Measurements from ENCODE around the gene TTC5.
A peak's percentile ranks its signal among the peaks of the same experiment; 100 is the strongest.
"Not testable (repeated sequence)": the region's sequence is repeated elsewhere in the genome, so short reads cannot be mapped to it uniquely, and the experiment has no call there.

Gene TTC5

DNA sequence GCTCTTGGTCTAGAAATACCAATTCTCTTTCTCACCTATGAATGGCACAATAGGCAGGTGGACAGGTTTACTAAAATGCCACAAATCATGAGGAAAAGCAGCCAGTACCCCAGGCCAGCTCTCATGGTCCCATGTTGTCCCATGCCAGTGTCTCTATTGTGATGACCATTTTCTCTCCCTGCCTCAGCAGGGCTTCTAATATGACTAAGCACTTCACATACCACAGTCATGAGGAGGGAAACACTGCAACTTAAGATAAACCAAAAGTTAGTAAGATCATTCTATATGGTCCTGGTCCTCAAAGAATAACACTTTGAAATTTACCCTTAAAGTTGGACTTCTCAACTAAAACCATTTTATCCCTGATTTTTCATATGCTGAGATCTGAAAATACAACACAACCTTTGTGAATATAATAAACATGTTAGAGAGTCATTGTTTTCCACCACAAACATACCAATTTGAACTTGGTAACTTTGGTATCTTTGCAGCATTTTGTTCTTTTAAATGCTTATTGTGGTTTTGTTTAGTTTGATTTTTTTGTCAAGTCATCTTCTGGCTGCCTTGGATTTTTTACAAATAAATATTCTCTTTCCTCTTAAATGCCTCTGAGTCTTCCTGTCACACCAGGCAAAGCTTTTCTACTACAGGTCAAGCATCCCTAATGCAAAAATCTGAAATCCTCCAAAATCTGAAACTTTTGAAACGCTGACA, 3.6 kb downstream of the TTC5 start:
- no peak for DNase-seq

DNA sequence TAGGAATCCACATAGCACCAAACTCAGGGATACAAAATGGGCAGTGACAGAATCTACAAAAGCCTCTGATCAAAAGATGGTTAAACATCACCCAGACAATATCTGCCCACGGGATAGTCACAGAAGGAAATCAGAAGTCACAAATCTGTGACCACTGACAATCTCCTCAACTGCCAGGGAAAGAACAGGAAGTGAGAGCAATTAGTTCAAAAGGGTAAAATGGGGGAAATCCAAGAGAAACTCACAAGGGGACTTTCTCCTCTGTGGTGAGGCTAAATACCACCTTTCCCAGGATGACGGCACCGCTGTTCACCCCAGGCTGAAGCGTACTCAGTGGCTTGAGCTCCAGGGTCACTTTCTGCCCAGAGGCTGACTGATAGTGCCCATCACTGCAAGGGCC, 10.7 kb downstream of the TTC5 start:
- DNase-seq, result no peak

DNA sequence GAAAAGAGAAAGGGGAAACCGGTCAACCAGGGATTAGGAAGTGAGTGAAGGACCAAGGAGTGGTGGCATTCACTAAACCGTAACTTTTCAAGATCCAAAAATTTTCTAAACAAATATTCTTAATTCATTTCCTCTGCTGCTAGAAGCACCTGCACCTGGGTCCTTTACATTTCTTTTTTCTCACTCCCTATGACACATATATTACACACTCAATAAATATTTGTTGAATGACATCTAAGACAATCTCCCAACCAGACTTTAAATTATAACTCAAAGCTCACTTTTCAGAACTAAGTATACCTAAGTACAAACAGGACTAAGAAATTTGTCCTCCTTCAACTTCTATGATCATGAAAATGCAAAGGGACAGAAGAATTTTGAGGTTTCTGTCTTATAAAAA, 11.1 kb downstream of the TTC5 start:
- DNase-seq, result no peak

DNA sequence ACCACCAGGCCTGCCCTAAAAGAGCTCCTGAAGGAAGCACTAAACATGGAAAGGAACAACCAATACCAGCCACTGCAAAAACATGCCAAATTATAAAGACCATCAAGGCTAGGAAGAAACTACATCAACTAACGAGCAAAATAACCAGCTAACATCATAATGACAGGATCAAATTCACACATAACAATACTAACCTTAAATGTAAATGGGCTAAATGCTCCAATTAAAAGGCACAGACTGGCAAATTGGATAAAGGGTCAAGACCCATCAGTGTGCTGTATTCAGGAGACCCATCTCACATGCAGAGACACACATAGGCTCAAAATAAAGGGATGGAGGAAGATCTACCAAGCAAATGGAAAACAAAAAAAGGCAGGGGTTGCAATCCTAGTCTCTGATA, 23.8 kb downstream of the TTC5 start:
- not testable (repeated sequence) for DNase-seq

DNA sequence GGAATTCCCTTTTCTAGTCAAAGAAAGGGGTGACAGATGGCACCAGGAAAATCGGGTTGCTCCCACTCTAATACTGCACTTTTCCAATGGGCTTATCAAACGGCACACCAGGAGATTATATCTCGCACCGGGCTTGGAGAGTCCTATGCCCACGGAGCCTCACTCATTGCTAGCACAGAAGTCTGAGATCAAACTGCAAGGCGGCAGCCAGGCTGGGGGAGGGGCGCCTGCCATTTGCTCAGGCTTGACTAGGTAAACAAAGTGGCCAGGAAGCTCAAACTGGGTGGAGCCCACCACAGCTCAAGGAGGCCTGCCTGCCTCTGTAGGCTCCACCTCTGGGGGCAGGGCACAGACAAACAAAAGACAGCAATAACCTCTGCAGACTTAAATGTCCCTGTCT, 25.5 kb downstream of the TTC5 start:
- not testable (repeated sequence) for DNase-seq

DNA sequence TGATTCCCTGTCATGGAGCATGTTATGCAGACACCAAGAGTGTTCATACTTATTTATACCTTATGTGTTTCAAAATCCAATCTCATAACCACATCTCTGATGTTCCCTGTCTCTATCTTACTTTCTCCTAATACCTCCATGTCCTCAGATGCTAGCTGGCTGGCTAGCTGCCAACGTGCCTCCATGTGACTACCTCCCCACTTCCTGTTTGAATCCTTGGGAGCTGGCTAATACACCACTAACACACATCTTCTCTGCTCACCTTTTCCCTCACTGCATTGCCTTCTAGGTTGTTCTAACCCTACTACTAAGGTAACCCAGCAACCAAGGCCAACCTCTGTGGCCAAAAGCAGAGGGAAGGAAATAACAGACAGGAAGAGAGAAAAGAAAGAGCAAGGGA, 27.3 kb downstream of the TTC5 start:
- DNase-seq, result peak; percentile 14

DNA sequence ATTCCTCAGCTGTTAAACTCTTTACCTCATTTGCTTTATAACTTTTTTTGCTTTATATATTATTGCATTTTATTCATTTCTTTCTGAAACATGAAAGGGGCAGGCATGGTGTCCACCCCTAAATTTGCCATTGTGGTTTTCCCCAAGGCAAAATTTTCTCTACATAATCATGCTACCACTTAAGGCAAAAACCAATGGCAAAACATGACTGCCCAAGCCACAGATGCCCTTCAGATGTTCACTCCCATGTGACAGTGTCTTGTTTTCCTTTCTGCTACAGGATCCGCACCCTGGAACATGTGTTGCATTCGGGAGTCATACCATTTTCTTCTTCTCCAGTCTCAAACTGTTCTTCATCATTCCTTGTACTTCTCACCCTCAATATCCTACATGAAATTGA, 28.3 kb downstream of the TTC5 start:
- DNase-seq, result no peak

DNA sequence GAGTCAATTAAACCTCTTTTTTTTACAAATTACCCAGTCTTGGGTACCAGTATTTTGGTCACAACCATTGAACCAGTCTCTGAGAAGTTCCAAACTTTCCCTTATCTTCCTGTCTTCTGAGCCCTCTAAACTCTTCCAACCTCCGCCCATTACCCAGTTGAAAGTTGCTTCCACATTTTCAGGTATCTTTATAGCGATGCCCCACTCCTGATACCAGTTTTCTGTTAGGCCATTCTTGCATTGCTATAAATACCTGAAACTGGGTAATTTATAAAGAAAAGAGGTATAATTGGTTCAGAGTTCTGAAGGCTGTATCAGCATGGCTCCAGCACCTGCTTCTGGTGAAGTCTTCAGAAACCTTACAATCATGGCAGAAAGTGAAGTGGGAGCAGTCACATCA, 31.7 kb downstream of the TTC5 start:
- no peak for DNase-seq

DNA sequence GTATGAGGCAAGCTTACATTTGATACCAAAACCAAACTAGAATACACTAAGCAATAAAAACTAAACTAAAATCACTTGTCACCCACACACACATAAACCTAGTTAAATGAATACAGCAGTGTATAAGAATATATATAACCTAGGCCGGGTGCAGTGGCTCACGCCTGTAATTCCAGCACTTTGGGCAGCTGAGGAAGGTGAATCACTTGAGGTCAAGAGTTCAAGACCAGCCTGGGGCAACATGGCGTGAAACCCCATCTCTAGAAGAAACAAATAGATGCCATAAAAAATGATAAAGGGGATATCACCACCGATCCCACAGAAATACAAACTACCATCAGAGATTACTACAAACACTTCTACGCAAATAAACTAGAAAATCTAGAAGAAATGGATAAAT, 41.4 kb downstream of the TTC5 start:
- DNase-seq, result not testable (repeated sequence)

DNA sequence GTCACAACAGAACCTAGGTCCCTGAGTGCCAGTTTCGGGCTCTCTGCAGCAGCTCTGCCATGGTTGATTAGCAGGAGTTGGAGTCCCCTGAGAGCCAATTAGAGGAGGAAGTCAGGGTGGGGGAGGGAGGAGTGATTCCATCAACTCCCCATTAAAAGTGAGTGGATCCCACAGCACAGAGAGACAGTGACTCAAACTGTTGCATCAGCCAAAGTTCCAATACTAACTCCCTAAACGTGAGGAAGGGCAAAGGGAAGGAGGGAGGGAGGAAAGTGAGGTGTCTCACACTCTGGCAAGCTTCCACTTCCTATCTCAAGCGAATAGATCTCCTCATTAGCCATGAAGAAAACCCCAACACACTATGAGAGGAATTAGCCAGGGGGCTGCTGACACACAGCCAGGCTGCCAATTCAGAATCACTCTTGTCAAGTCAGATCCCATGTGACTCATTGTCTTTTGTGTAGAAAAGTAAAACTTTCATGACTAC, 43.1 kb downstream of the TTC5 start:
- no peak for DNase-seq

DNA sequence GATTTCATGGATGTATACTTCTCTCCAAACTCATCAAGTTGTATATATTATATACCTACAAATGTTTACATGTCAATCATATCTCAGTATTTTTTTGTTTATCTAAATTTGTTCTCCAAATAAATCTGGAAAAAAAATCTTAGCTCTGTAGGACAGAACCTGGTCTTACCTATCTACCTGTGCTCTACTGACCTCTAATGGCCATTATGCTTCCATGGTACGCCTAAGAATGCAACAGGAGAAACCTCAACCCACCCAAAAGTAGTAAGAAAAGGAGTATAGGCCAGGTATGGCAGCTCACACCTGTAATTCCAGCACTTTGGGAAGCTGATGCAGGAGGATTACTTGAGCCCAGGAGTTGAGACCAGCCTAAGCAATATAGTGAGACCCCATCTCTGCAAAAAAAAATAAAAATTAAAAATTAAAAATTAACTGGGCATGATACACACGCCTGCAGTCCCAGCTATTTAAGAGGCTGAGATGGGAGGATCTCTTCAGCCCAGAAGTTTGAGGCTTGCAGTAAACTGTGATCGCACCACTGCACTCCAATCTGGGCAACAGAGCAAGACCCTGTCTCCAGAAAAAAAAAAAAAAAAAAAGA, 58.0 kb downstream of the TTC5 start:
- DNase-seq, result no peak
